ENCODE measurements around the gene HSD17B10. TPM values are rescaled to one million over a fixed set of nuclear protein-coding genes. Genes with fewer than 3 reads are reported as not detected.
"Not testable (repeated sequence)": the region's sequence is repeated elsewhere in the genome, so short reads cannot be mapped to it uniquely, and the experiment has no call there.

HSD17B10 gene
- total RNA-seq = 158 and 161 TPM in 2 replicates

DNA sequence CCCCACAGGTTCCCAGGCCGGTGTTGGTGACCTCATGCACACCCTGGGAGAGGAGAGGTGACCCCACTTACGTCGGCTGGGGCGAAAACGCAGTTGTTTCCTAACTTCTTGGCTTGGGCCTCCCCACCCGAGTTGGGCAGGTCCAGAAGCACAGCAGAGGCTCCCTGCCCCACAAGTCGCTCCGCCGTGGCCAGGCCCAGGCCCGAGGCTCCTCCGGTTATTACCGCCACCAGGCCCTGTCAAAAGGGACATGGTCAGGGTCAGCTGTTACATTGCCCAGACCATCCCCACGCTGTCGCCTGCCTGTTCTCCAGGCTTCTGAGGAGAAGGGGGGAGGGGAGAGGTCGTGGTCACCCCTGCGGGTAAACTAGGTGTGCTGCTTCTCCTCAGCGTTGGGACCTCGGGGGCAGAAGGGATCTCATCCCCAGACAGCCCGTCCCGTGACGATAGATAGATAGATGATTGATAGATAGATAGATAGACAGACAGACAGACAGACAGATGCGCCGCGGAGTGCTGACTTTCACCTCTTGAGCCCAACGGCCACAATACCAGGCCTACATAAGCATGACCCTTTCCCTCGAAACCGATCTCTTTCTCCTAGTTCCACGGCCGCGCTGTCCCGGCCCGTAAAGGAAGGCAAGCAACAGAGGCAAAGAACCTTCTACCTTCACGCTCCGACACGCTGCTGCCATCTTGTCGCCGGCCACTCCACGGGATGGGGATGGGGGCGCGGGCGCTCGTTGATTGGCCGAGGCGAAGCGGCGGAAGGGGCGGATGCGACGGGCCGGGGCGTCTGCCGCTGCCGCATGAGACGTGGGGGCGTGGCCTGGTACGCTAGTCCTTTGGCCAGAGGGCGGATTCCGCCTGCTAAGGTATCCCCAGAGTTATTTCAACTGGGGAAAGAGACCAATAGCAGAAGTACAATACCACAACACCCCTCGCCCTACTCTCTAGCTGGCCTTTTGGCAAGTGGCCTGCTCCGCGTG lies at the start of gene HSD17B10:
Gene HSD17B10, minus strand, starts transcription at position 720 of the 989 bp plus-strand sequence. Its CDS starts 25 bp downstream, at position 695.
- Mint-ChIP-seq H3K36me3 (ENCODE audit: low read depth) (peaks cover 15% of the 10 kb centered on the region), H3K4me3 (peak within 1 kb of the TSS; percentile 90), H3K4me1 (ENCODE audit: low read depth) (peaks cover 24% of the 10 kb centered on the region), H3K27me3 (ENCODE audit: insufficient read depth) (no peaks in the 10 kb centered on the region), H3K9me3 (no peaks in the 10 kb centered on the region), H3K27ac (peak within 1 kb of the TSS; percentile 80)
- peak; percentile 85 for DNase-seq (ENCODE audit: low spot score)
- intact Hi-C loops (cut with micrococcal nuclease) = loop anchor here (1.0 kb wide), 1 partner anchor 12 kb away; the partner anchor contains the start of genes RIBC1 and SMC1A

DNA sequence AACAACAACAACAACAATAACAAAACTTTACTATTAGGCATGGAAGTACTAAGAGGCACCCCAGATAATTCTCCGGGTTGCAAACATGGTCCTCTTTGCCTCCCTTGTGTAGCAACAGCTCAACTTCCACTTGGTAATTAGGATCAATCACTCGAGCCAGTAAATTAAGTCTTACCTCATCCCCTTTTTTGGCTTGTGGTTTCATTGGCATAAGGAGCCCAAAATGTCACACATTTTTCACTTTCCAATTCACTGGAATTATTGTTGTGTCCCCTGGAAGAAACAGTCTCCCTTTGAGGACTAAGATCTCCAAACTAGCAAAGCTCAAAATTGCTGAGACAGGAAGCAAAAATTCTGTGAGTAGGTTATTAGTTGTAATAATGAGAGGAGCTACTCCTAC lies 49.2 kb upstream of the HSD17B10 start:
- intact Hi-C loops (cut with micrococcal nuclease) = no loop called here

DNA sequence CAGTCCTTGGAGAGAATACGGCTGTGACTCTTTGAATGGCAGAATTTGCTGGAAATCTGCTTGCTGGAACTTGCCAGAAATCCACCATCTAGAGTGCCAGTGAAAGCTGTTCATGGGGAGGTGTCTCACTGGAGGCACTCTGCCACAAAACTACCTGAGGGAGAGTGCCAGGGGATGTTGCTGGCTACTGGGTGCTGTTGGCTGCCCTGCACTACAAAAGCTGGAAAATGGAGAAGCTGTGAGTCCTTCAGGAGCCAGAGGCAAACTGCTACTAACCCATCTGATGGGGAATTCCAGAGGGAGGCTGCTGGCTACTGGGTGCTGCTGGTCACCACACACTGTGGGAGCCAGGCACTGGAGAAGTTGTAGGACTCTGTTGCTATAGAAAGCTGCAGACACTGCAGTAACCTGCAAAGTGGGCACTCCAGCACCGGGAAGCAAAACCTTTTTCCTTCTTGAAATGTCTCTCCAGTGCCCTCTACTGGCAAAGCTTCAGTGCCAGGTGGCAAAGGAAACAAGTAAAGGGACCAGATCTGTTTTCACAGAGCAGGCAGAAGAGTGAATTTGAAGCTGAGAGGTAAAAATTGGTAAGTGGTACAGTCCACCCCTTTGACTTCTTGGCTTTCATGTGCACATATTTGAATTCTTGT lies 47.8 kb upstream of the HSD17B10 start:
- Mint-ChIP-seq H3K4me3 (no peak overlapping the region), H3K9me3 (no peaks in the 10 kb centered on the region), H3K27ac (no peak overlapping the region), H3K4me1 (ENCODE audit: low read depth) (no peaks in the 10 kb centered on the region), H3K27me3 (ENCODE audit: insufficient read depth) (peaks cover 9% of the 10 kb centered on the region), H3K36me3 (ENCODE audit: low read depth) (no peaks in the 10 kb centered on the region)
- DNase-seq (ENCODE audit: low spot score) = peak; percentile 20
- intact Hi-C loops (cut with micrococcal nuclease) = loop anchor here (1.0 kb wide), 3 partner anchors 36 to 169 kb away; no protein-coding TSS in a partner anchor

More for the DNA sequence above, 49.2 kb upstream of the HSD17B10 start:
- no peak overlapping the region for H3K27ac Mint-ChIP-seq
- H3K9me3 Mint-ChIP-seq = no peaks in the 10 kb centered on the region
- peaks cover 6% of the 10 kb centered on the region for H3K27me3 Mint-ChIP-seq (ENCODE audit: insufficient read depth)
- no peak overlapping the region for H3K4me3 Mint-ChIP-seq
- no peak for DNase-seq (ENCODE audit: low spot score)
- H3K36me3 Mint-ChIP-seq (ENCODE audit: low read depth) = no peaks in the 10 kb centered on the region
- H3K4me1 Mint-ChIP-seq (ENCODE audit: low read depth) = no peaks in the 10 kb centered on the region

DNA sequence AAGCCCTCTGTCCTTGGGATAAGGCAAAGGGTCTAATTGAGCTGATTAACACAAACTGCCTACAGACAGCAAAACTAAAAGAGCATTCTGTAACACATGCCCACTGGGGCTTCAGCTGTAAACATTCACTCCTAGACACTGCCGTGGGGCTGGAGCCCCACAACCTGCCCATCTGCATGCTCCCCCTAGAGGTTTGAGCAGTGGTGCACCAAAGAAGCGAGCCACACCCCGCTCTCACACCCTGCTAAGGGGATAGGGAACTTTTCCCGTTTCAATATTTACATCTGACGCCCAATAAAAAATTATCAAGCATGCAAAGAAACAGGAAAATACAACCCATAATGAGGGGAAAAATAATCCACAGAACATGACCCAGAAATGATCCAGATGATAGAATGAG lies 46.9 kb upstream of the HSD17B10 start:
- intact Hi-C loops (cut with micrococcal nuclease) = no loop called here
- no peak overlapping the region for H3K4me3 Mint-ChIP-seq

DNA sequence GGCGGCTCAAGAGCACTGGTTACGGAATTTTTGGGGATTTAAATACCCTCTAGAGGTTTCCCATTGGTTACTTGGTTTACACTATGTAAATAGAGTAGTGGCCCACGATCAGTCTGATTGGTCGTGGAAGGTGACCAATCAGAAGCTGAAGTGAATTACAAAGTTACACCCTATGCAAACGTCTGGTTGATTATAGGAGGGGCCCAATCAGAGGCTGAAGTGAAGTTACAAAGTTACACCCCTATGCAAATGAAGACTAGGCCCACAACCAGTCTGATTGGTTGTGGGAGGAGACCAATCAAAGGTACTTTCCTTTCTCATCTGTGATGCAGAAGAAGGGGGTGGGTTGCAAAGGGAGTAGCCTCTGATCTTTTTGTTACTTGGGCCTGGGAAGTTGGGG lies 45.1 kb upstream of the HSD17B10 start:
- no peak for DNase-seq (ENCODE audit: low spot score)
- Mint-ChIP-seq H3K4me1 (ENCODE audit: low read depth) (no peaks in the 10 kb centered on the region), H3K9me3 (no peaks in the 10 kb centered on the region), H3K4me3 (no peak overlapping the region), H3K36me3 (ENCODE audit: low read depth) (no peaks in the 10 kb centered on the region), H3K27ac (no peak overlapping the region), H3K27me3 (ENCODE audit: insufficient read depth) (peaks cover 9% of the 10 kb centered on the region)
- intact Hi-C loops (cut with micrococcal nuclease) = no loop called here

More for the DNA sequence above, 46.9 kb upstream of the HSD17B10 start:
- H3K9me3 Mint-ChIP-seq = no peaks in the 10 kb centered on the region
- H3K36me3 Mint-ChIP-seq (ENCODE audit: low read depth) = no peaks in the 10 kb centered on the region
- H3K27me3 Mint-ChIP-seq (ENCODE audit: insufficient read depth) = peaks cover 9% of the 10 kb centered on the region
- H3K27ac Mint-ChIP-seq = no peak overlapping the region
- H3K4me1 Mint-ChIP-seq (ENCODE audit: low read depth) = no peaks in the 10 kb centered on the region
- no peak for DNase-seq (ENCODE audit: low spot score)

DNA sequence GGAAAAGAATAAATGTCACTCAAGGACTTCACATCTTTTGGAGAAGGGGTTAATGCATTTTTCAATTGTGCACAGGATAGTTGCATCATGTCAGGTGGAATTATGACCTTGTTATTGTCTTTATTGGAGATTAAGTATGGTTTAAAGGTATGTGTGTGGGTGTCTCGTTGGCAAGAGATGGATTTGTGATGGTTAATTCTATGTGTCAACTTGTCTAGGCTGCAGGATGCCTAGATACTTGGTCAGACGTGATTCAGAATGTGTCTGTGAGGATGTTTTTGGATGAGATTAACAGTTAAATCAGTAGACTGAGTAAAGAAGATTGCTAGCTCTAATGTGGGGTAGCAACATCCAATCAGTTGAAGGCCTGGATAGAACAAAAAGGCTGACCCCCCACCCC lies 42.2 kb upstream of the HSD17B10 start:
- Mint-ChIP-seq H3K9me3 (no peaks in the 10 kb centered on the region), H3K4me3 (no peak overlapping the region), H3K27ac (no peak overlapping the region), H3K36me3 (ENCODE audit: low read depth) (no peaks in the 10 kb centered on the region), H3K4me1 (ENCODE audit: low read depth) (no peaks in the 10 kb centered on the region), H3K27me3 (ENCODE audit: insufficient read depth) (peaks cover 10% of the 10 kb centered on the region)
- intact Hi-C loops (cut with micrococcal nuclease) = no loop called here
- no peak for DNase-seq (ENCODE audit: low spot score)

DNA sequence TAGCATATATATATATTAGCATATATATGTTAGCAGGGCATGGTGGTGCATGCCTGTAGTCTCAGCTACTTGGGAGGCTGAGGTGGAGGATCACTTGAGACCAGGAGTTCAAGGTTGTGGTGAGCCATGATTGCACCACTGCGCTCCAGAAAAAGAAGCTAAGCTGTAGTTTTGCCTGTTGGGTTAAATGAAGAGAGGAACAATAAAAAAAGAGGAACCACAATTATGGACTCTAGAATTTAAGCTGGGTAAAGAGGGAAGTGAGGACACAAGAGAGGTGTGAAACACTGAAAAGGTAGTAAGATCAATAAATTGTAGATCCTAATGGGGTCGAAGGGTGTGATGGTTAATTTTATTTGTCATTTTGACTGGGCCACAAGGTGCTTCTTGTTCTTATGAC lies 40.5 kb upstream of the HSD17B10 start:
- no peaks in the 10 kb centered on the region for H3K36me3 Mint-ChIP-seq (ENCODE audit: low read depth)
- no peaks in the 10 kb centered on the region for H3K4me1 Mint-ChIP-seq (ENCODE audit: low read depth)
- no peak overlapping the region for H3K4me3 Mint-ChIP-seq
- no peak for DNase-seq (ENCODE audit: low spot score)
- H3K27me3 Mint-ChIP-seq (ENCODE audit: insufficient read depth) = peaks cover 10% of the 10 kb centered on the region
- H3K27ac Mint-ChIP-seq = no peak overlapping the region
- intact Hi-C loops (cut with micrococcal nuclease) = no loop called here
- H3K9me3 Mint-ChIP-seq = no peaks in the 10 kb centered on the region

DNA sequence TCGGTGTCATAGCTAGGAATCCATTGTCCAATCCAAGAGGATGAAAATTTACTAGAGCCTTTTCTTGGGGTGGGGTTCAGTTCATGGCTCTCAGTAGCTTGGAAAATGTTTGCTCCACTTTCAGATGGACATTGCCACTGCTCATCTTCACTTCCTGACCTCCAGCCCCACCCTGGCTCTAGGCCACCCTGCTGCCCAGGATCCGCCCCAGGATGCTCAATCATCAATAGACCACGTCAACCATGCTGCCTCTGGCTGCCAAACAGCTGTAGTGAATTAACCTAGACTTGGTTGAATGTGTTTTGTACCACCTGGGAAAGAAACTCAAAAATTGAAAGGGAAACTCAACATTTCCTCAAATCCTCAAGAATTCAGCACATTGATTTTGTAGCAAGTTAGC lies 37.2 kb upstream of the HSD17B10 start:
- DNase-seq (ENCODE audit: low spot score) = no peak
- Mint-ChIP-seq H3K27ac (no peak overlapping the region), H3K4me1 (ENCODE audit: low read depth) (no peaks in the 10 kb centered on the region), H3K4me3 (no peak overlapping the region), H3K9me3 (no peaks in the 10 kb centered on the region), H3K27me3 (ENCODE audit: insufficient read depth) (peaks cover 3% of the 10 kb centered on the region), H3K36me3 (ENCODE audit: low read depth) (no peaks in the 10 kb centered on the region)
- intact Hi-C loops (cut with micrococcal nuclease) = no loop called here

DNA sequence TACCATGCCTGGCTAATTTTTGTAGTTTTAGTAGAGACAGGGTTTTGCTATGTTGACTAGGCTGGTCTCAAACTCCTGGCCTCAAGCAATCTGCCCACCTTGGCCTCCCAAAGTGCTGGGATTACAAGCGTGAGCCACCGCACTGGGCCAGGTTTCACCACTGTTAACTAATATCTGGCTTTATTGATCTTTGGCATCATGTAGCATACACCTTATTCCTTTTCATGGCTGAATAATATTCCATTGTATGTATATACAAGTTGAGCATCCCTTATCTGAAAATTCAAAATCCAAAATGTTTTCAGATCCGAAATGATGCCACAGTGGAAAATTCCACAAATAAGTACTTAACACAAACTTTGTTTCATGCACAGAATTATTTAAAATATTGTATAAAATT lies 34.5 kb upstream of the HSD17B10 start:
- DNase-seq (ENCODE audit: low spot score); H3K27ac Mint-ChIP-seq; H3K4me3 Mint-ChIP-seq; H3K4me1 Mint-ChIP-seq (ENCODE audit: low read depth); H3K27me3 Mint-ChIP-seq (ENCODE audit: insufficient read depth); H3K9me3 Mint-ChIP-seq; H3K36me3 Mint-ChIP-seq (ENCODE audit: low read depth); intact Hi-C loops (cut with micrococcal nuclease): not testable (repeated sequence)

DNA sequence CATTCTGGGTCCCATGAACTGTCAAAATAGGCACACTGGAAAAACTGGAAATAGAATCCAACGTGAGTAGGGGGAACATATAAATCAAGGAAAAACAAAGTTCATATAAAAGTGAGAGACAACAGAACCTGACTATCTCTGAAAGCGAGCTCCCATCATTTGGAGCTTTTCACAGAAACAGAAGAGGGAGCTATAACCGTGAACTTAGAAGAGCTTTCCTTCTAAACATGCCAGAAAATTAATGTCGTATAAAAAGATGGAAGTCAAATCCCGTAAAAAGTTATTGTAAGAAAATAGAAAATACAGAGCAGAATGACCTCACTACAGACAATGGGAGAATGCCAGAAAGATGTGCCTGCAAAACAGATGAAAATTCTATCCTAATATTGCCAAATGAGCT lies 23.9 kb upstream of the HSD17B10 start:
- H3K4me3 Mint-ChIP-seq = no peak overlapping the region
- no peaks in the 10 kb centered on the region for H3K36me3 Mint-ChIP-seq (ENCODE audit: low read depth)
- H3K27me3 Mint-ChIP-seq (ENCODE audit: insufficient read depth) = peaks cover 6% of the 10 kb centered on the region
- DNase-seq (ENCODE audit: low spot score) = no peak
- no peaks in the 10 kb centered on the region for H3K9me3 Mint-ChIP-seq
- H3K4me1 Mint-ChIP-seq (ENCODE audit: low read depth) = no peaks in the 10 kb centered on the region
- intact Hi-C loops (cut with micrococcal nuclease) = no loop called here
- no peak overlapping the region for H3K27ac Mint-ChIP-seq

DNA sequence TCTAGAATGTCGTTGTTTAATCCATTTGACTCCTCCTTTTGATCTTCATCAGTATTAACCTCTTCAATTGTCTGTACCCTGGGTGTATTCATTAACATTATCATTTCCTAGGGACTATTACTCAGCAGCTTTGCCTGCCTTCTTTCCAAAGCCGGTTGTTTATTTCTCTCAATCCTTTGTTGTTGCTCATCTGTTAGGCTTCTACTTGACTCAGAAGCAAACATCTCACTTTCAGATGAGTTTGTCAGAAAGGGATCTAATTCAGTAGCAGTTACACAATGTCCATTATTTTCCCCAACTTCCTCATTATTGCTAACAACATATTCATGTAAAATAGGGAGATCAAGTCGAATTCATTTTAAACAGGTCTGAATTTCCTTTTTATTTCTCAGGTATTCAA lies 22.1 kb upstream of the HSD17B10 start:
- Mint-ChIP-seq H3K4me3 (no peak overlapping the region), H3K36me3 (ENCODE audit: low read depth) (no peaks in the 10 kb centered on the region), H3K27me3 (ENCODE audit: insufficient read depth) (peaks cover 6% of the 10 kb centered on the region), H3K27ac (no peak overlapping the region), H3K9me3 (no peaks in the 10 kb centered on the region), H3K4me1 (ENCODE audit: low read depth) (no peaks in the 10 kb centered on the region)
- no peak for DNase-seq (ENCODE audit: low spot score)
- intact Hi-C loops (cut with micrococcal nuclease) = no loop called here

DNA sequence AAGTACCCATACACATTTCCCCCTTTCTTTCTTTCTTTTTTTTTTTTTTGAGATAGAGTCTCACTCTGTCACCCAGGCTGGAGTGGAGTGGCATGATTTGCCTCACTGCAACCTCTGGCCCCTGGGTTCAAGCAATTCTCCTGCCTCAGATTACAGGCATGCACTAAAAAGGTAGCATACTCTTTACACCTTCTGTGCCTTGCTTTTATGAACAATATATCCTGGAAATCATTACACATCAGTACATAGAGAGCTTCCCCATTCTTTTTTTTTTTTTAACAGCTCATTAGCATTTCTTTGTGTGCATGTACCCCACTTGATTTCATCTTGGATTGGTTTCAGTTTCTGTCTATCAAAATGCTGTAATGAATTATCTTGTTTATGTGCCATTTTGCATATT lies 18.6 kb upstream of the HSD17B10 start:
- no peaks in the 10 kb centered on the region for H3K36me3 Mint-ChIP-seq (ENCODE audit: low read depth)
- H3K4me1 Mint-ChIP-seq (ENCODE audit: low read depth) = no peaks in the 10 kb centered on the region
- no peak overlapping the region for H3K27ac Mint-ChIP-seq
- intact Hi-C loops (cut with micrococcal nuclease) = no loop called here
- H3K27me3 Mint-ChIP-seq (ENCODE audit: insufficient read depth) = peaks cover 3% of the 10 kb centered on the region
- no peak overlapping the region for H3K4me3 Mint-ChIP-seq
- DNase-seq (ENCODE audit: low spot score) = no peak
- H3K9me3 Mint-ChIP-seq = no peaks in the 10 kb centered on the region

DNA sequence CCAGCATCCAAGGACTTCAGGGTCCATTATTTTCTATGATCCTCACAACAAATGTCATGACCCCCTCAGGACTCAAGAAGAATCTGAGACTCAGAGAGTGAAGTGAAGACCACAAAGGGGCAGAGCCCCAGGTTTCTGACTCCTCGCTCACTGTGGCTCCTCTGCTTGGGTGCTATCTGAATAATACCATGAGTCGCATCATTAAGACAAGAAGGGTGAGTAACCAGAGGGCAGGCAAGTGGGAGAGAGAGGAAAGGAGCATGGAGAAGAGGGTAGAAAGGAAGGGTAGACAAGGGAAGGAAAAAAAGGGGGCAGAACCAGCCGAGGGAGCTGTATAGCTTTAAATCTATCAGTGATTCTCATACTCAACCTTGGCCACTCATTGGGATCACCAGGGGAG lies 15.5 kb upstream of the HSD17B10 start:
- no peaks in the 10 kb centered on the region for H3K36me3 Mint-ChIP-seq (ENCODE audit: low read depth)
- no peaks in the 10 kb centered on the region for H3K27me3 Mint-ChIP-seq (ENCODE audit: insufficient read depth)
- H3K27ac Mint-ChIP-seq = no peak overlapping the region
- DNase-seq (ENCODE audit: low spot score) = no peak
- H3K9me3 Mint-ChIP-seq = no peaks in the 10 kb centered on the region
- intact Hi-C loops (cut with micrococcal nuclease) = no loop called here
- H3K4me3 Mint-ChIP-seq = no peak overlapping the region
- H3K4me1 Mint-ChIP-seq (ENCODE audit: low read depth) = no peaks in the 10 kb centered on the region
